GM11168 (cell line): Measurements from ENCODE around the gene SLX4.

ENCODE experiments used
- in situ Hi-C: fragments of 300-500 bp; cut with MboI; formaldehyde crosslinking; loops from one replicate; pipeline ENCODE4 v1.12.0; 2022; ENCODE audit warnings: low sequenced_read_pairs; ENCODE audit not compliant: unreplicated experiment

SLX4 gene

GRCh38 chr16:3602320-3602653 is 9.1 kb downstream of the SLX4 start:
- in situ Hi-C loops = no loop called here

DNA sequence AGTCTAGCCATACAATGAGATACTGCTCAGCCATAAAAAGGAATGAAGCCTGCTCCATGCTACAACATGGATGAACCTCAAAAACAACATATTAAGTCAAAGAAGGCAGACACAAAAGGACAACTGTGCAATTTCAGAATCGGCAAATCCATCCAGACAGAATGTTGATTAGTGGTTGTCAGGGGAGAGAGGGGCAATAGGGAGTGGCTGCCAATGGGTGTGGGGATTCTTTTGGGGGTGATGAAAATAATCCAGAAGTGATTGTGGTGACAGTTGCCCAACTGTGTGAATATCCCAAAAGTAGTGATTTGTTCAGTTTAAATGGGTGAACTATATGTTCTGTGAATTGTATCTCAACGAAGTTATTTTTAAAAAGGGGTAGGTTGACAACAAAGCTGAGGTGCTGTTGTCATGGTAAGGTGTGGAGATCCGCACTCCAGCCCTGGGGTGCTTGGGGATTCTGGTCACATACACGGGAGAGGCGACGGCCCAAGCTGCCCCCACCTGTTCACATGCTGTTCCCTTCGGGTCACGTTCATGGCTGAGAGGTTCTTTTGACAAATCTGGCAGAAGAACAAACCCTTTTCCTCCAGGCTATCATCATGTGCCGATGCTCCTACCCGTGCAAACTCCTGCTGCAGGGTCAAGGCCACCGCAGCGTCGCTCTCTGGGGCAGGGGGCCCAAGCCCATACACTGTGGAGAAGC is 9.6 kb downstream of the SLX4 start:
- in situ Hi-C loops = no loop called here

- in situ Hi-C loops = no loop called here
Observed at GRCh38 chr16:3599922-3600321, 11.5 kb downstream of the SLX4 start.

- in situ Hi-C loops = no loop called here
Observed at GRCh38 chr16:3599121-3599520, 12.3 kb downstream of the SLX4 start.

GRCh38 chr16:3598236-3598635 is 13.2 kb downstream of the SLX4 start:
- in situ Hi-C loops = no loop called here

- in situ Hi-C loops = no loop called here
Observed at GRCh38 chr16:3597676-3598075, 13.7 kb downstream of the SLX4 start.

GRCh38 chr16:3597226-3597625 is 14.2 kb downstream of the SLX4 start:
- in situ Hi-C loops = no loop called here

- in situ Hi-C loops = no loop called here
Observed at GRCh38 chr16:3596101-3596861, 15.1 kb downstream of the SLX4 start.

GRCh38 chr16:3595521-3596021 is 15.8 kb downstream of the SLX4 start:
- in situ Hi-C loops = no loop called here

GRCh38 chr16:3595110-3595486 is 16.3 kb downstream of the SLX4 start:
- in situ Hi-C loops = no loop called here

GRCh38 chr16:3594316-3595109 is 16.9 kb downstream of the SLX4 start:
- in situ Hi-C loops = no loop called here

DNA sequence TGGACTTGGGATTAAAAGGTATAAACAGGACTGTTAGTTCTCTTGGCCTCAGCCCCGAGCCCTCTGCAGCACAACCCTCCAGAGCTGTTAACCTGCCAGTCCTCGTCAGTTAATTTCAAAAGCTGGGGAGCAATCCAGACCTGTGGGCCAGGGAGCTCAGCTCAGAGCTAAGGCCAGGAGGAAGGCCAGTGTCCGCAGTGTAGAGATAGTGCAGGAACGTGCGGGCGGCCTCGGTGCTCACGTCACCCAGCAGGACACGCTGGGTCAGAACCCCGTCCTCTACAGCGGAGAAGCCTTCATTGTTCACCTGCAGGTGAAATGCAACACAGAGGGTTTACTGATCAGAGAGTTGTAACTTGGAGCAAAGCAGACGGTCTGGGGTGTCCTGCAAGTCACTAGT is 18.8 kb downstream of the SLX4 start:
- in situ Hi-C loops = no loop called here

DNA sequence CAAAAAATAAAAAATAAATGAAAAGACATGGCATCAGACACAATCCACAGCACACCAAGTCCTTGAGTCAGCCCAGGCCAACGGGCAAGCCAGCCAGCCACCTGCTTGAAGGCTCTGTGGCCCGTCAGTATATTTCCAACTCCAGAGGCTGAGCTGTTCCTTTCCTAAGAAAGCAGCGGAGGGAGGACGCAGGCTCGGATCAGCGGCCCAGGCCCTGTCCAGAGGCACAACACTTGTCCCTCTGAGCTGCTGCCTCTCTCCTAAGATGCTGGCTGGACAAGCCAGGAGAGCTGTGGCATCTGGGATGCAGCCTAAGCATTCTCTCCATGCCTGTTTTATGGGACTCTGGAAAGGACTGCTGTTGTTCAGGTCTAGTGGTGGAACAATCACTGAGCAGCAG is 19.4 kb downstream of the SLX4 start:
- in situ Hi-C loops = no loop called here

- in situ Hi-C loops = no loop called here
Observed at GRCh38 chr16:3591436-3591803, 20.0 kb downstream of the SLX4 start.

GRCh38 chr16:3590736-3591435 is 20.5 kb downstream of the SLX4 start:
- in situ Hi-C loops = no loop called here

GRCh38 chr16:3589991-3590701 is 21.3 kb downstream of the SLX4 start:
- in situ Hi-C loops = no loop called here

DNA sequence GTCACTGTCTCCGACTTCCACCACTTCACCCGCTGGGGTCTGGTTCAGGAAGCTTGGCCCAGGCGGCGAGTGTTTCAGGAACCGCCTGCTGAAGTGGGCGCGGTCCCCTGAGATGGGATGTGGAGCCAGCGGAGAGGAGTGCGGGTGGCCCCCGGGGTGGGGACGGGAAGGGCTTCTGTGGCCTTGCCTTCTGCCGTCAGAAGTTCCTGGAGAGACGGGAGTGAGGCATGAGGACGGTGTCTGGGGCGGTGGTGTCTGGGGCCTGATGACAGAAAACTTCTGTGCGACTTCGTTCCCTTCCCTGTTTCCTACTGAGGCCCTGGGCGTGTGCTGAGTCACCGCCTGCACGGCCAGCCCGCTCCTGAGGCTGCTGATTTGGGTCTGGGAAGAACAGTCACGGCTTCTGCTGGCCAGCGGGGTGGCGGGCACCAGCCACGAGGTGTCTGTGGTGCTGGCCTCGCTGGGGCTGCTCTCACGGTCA is 21.9 kb downstream of the SLX4 start:
- in situ Hi-C loops = no loop called here

GRCh38 chr16:3589001-3589400 is 22.4 kb downstream of the SLX4 start:
- in situ Hi-C loops = no loop called here

DNA sequence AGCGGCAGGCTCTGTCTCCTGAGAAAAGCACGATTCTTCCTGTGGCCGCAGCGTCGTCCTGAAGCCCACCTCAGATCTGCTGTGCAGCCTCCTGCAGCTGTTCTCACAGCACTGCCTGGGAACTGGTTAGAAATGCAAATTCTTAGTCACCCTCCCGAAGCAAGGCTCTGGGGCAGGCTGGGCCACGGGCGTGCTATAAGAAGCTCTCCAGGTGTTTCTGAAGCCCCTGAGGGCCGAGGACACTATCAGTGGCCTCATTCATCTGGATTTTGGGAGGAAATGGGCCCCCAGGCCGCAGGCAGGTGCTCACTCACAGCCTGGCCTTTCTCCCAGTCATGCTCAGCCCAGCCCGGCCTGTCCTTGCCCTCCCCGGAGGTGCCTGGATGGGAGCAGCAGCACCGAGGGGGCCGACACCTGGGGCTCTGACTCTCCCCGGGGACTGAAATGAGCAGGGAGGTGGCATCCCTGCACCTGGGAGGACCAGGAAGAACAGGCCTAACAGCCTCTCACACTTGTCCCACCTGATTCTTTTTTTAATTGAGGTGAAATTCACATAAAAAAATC is 23.8 kb downstream of the SLX4 start:
- in situ Hi-C loops = no loop called here
